Activated CD4-positive, alpha-beta memory T cell treated with anti-CD3 and anti-CD28 coated beads for 36 hours (primary cell): ENCODE measurements around the gene CELF4. TPM values are rescaled to one million over a fixed set of nuclear protein-coding genes. Genes with fewer than 3 reads are reported as not detected.

Experiments used
- CTCF ChIA-PET: fragments of 350-600 bp; sonication (Branson Sonifier 250); formaldehyde crosslinking; loops from one replicate; lab custom pipeline; 2021; ENCODE audit warnings: antibody characterized with exemption, inconsistent platforms; lab: Charles Lee
- POLR2A ChIA-PET: fragments of 350-600 bp; sonication (Branson Sonifier 250); formaldehyde crosslinking; loops from one replicate; lab custom pipeline; 2021; ENCODE audit warnings: antibody characterized with exemption; lab: Charles Lee
- DNase-seq: peaks from one replicate; pipeline ENCODE4 v3.0.0-alpha.2; 2020
- H3K27ac Mint-ChIP-seq: one replicate; pipeline ENCODE4 v1.8.0; 2021; ENCODE audit warnings: mixed read lengths
- H3K27me3 Mint-ChIP-seq: one replicate; pipeline ENCODE4 v1.8.0; 2021; ENCODE audit warnings: mixed read lengths
- H3K36me3 Mint-ChIP-seq: one replicate; pipeline ENCODE4 v1.8.0; 2021; ENCODE audit warnings: mixed read lengths
- H3K4me1 Mint-ChIP-seq: one replicate; pipeline ENCODE4 v1.8.0; 2021; ENCODE audit warnings: low read depth, mixed read lengths
- H3K4me3 Mint-ChIP-seq: one replicate; pipeline ENCODE4 v1.8.0; 2021; ENCODE audit warnings: mild to moderate bottlenecking, mixed read lengths
- H3K9me3 Mint-ChIP-seq: one replicate; pipeline ENCODE4 v1.8.0; 2021; ENCODE audit warnings: mixed read lengths
- intact Hi-C: fragments of 100-400 bp; cut with micrococcal nuclease; formaldehyde crosslinking; loops from one replicate; pipeline ENCODE4 v1.15.1; 2023
- total RNA-seq, 2 experiments: library from RNA; stranded (reverse); gene quantifications; one replicate each; pipeline ENCODE4 v1.2.3, GENCODE V29; 2021

Gene CELF4
- total RNA-seq, 2 experiments from 2014 or later = not detected

DNA sequence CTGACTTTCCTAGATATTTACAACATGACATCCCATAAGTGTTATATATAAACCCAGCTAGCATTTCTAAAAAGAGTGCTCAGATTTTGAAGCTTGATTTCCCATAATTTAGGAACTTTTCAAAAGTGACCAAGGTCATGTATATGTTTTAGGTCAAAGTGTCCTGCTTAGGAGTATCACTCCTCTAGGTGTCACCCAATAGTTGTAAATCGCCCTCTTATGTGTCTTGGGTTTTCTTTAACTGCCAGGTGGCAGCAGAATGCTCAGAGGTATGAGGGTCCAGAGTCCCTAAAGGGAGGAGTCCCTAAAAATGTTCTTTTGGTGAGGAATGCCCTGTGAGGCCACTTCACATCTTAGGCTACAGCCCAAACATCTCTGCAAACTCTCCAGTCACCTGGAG, 358.3 kb downstream of the CELF4 start:
- Mint-ChIP-seq H3K27ac (no peak overlapping the region), H3K4me1 (no peaks in the 10 kb centered on the region), H3K4me3 (no peak overlapping the region), H3K9me3 (peaks cover 9% of the 10 kb centered on the region), H3K27me3 (no peaks in the 10 kb centered on the region), H3K36me3 (peaks cover 9% of the 10 kb centered on the region)
- POLR2A ChIA-PET = no interaction called here
- intact Hi-C loops = no loop called here
- CTCF ChIA-PET = no interaction called here
- no peak for DNase-seq

DNA sequence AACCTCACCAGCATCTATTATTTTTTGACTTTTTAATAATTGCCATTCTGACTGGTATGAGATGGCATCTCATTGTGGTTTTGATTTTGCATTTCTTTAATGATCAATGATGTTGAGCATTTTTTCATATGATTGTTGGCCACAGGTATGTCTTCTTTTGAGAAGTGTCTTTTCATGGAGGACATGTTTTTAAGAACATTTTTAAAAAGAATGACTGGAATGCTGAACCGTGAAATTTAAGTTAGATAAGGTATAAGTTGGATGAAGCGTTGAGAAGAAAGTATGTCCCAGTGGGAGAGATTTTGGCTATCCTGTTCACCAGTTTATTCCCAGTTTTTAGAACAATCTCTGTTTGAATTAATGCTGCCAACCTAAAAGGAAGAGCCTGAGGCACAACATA, 365.9 kb downstream of the CELF4 start:
- intact Hi-C loops = no loop called here
- POLR2A ChIA-PET = no interaction called here
- Mint-ChIP-seq H3K27ac (no peak overlapping the region), H3K4me1 (no peaks in the 10 kb centered on the region), H3K4me3 (no peak overlapping the region), H3K27me3 (no peaks in the 10 kb centered on the region), H3K9me3 (peaks cover 33% of the 10 kb centered on the region), H3K36me3 (peaks cover 44% of the 10 kb centered on the region)
- CTCF ChIA-PET = no interaction called here
- no peak for DNase-seq
